NCI-H82 treated with DMSO at 0.1 percent for 48 hours (cell line): ENCODE results near the gene ILDR1.
"Not testable (repeated sequence)": the region's sequence is repeated elsewhere in the genome, so short reads cannot be mapped to it uniquely, and the experiment has no call there.

Experiments
- DNase-seq: peaks from one replicate; lab custom pipeline; 2025; ENCODE audit not compliant: unreplicated experiment; lab: John Stamatoyannopoulos, UW

ILDR1 gene

DNA sequence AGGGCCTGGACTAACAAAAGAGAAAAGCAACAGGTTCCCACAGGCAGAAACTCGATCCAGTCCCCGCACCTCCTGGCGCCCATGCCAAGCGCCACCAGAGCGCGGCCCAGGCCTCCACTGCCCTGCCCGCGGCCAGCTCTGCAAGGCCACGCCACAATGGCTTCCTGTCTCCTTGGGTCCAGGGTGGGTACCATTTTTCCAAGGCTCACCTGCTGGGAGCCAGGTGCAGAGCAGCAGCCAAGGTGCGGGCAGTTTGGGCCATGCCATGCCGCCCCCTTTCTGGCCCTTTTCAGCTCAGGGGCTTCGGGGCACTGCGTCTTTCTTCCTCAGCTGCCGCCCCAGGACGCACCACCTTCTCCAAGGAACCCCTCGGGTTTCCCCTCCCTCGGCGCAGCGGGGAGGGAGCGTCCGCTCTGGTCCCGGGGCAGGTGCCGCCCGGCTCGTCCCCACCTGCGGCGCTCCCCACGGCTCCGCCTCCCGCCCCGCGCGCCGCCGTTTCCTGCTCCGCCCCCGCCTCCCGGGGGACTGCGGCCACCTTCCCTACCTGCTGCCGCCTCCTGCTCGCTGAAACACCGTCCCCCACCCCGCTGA lies at the start of gene ILDR1:
TSS of gene ILDR1 (minus strand) at position 437 of the 591 bp plus-strand sequence. CDS start at position 267, 170 bp downstream.
- DNase-seq, result no peak

GRCh38 chr3:122067588-122068240 lies 45.7 kb upstream of the ILDR1 start:
- DNase-seq, result no peak

DNA sequence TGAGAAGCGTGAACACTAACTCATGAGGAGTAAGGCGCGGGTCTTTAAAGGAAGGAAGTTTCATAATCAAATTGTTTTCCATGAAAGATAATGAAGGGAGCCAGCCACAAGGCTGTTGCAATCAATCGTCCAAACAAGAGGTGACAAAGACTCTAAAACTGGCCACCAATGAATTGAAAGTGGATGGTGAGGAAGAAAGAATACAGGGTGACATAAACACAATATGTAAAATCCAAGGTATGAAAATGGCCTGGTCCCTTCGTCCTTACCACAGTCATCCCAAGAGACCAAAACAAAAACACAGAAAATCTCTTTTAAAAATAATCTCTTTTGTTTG lies 45.1 kb upstream of the ILDR1 start:
- DNase-seq, result no peak

GRCh38 chr3:122066331-122067213 lies 44.5 kb upstream of the ILDR1 start:
- no peak for DNase-seq

- no peak for DNase-seq
Measured at GRCh38 chr3:122064326-122064725, 42.3 kb upstream of the ILDR1 start.

DNA sequence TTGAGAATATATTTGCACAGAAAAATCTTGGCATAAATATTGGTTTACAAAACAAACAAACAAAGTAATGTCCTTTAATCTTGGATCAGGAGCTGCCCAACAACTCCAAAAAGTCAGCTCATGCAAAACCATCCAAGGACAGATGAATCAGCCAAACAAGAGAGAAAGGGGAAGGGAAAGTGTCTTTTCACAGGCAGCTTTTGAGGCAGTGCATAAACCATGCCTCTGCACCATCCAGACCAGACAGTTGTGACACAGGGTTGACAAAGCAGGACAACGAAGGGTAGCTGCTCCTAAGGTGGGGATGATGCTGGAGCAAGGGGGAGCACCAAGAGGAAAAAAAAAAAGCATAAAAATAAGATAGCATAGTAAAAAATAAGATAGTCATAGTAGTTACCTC lies 41.9 kb upstream of the ILDR1 start:
- no peak for DNase-seq

GRCh38 chr3:122060040-122060698 lies 38.1 kb upstream of the ILDR1 start:
- no peak for DNase-seq

DNA sequence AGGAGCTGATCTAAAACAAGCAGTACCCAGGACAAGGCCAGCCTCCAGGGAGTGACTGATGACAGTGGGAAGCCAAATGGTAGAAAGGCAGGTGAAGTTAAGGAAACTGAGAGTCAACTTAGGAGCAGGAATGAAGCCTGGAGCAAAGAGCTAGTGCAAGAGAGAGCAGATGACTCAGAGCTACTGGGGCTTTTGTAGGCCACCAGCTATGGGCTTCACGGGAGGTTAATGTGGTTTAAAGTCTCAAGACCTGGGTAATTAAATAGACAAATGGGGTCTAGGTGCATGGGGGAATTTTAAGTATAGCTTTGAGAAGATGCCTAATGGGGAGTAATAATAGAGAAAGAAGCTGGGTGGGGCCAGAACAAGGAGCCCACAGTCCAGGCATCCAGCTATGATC lies 36.2 kb upstream of the ILDR1 start:
- DNase-seq, result no peak

DNA sequence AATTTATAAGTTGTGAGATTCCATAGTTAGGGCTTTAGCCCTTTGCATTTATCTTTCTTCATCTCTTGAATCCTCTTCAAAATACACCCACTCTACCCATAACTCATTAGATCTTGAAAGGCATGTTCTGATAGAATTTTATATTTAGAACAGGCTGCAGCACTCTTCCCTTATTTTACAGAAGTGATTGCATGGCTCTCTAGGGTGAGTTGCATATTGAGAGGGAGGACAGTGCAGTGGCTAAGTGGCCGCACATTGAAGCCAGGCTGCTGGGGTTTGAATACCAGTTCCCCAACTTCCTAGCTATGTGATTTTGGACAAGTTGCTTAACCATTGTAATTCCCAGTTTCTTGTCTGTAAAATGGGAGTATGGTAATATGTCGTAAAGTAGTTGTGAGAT lies 35.6 kb upstream of the ILDR1 start:
- DNase-seq, result no peak

DNA sequence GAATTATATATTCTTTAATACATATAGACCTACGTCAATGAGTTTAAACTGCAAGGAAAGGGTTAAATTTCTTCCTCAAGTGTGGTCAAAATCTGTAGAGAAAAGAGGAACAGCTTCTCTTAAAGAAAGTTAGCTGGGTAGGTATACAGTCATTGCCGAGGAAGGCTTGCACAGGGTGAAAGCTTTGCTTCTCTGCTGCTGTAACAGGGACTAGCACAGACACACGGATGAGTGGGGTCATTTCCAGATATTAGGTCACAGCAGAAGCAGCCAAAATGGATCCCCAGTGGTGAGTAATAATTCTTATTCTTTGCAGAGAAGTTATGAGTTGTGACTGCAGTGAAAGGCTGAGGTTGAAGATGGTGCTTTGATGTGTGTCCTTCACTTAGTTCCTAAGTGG lies 33.2 kb upstream of the ILDR1 start, which contains the start of gene CD86:
TSS of gene CD86 (plus strand) at position 148 of the 400 bp plus-strand sequence. CDS start at position 276, 128 bp downstream.
- no peak for DNase-seq

DNA sequence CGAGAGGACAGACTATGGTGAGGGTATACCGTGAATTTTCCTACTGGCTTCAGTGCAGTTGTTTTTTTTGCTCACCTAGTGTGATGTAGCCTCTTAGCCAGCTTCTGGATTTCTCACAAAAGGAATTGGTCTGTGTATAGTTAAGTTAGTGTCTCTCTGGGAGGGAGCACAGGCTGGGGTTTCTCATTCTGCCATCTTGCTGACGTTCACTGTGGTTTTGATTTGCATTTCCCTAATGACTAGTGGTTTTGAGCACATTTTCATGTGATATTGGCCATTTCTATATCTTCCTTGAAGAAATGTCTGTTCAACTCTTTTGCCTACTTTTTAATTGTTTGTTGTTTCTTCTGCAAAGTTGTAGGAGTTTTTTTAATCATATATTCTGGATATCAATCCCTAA lies 30.9 kb upstream of the ILDR1 start:
- DNase-seq, result no peak

DNA sequence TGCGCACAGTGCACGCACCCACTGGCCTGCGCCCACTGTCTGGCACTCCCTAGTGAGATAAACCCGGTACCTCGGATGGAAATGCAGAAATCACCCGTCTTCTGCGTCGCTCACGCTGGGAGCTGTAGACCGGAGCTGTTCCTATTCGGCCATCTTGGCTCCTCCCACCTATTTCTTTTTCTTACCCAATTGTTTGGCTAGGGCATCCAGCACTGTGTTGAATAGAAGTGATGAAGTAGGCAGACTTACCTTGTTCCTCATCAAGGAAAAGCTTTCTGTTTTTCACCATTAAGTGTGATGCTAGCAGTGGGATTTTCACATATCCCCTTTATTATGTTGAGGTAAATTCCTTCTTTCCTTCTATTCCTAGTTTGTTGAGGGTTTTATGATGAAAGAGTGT lies 25.7 kb upstream of the ILDR1 start:
- not testable (repeated sequence) for DNase-seq

GRCh38 chr3:122047296-122047695 lies 25.2 kb upstream of the ILDR1 start:
- not testable (repeated sequence) for DNase-seq

DNA sequence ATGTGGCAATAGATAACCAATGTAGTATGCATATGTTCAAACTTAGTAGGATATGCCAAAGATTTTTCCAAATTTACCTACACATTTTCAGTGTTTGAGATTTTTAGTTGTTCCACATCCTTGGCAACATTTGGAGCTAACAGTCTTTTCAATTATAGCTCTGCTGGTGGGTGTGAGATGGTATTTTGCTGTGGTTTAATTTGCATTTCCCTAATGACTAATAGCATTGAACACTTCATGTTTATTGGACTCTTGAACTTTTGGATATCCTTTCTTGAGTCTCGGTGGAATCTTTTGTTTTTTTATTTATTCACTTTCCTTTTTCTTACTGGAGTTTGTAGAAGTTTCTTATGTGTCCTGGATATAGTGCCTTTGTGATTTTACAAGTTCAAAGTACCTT lies 11.0 kb upstream of the ILDR1 start:
- DNase-seq, result no peak

- DNase-seq, result no peak
Measured at GRCh38 chr3:122032531-122032930, 10.5 kb upstream of the ILDR1 start.

GRCh38 chr3:122031123-122031468 lies 9.0 kb upstream of the ILDR1 start:
- no peak for DNase-seq

DNA sequence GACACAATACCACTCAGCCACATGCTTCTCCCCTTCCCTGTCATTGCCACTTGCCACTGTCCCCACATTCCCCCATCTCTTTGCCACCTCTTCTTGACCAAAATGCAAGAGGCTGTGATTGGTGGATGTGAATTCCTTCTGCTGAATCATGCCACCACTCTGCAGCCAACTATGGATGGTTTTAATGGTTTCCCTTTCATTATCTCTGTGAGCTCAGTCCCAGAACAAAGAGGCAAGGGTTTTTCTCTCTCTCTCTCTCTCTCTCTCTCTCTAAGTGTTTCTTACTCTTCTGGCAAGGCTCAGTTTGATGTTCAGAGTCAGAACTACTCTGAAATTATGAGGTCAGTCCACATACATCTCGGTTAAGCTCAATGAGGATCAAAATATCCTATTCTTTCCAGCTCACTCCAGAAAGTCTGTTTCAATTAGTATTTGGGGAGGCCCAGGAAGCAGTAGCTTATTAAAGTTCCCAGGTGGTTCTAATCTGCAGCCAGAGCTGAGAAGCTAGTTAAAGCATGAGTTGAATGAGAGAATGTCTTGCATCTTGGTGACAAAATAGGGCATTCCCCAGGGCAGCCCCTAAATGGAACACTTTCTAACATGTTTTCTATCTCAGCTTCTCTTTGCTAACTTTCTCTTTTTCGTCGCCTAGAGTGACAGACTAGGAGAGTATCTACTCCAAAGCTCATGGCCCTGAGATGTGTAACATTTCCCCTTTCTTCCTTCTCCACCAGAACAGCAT lies 8.5 kb upstream of the ILDR1 start:
- no peak for DNase-seq

DNA sequence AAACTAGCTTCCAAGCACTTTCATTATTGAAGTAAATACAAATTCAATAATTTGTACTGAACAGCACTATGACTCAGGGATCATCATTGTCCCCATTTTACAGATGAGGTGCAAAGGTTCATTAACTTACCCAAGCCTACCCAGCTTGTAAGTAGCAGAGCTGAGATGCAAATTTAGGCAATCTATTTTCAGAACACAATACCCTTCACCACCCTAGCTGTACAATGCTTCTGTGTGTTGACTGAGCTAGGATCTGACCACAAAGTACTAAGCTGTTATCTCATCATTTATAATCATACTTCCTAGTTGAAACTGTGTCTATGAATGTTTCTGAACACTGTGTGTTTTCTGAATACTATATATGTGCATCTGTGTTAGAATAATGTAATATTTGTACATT lies 3.2 kb upstream of the ILDR1 start:
- DNase-seq, result no peak

GRCh38 chr3:122024800-122025199 lies 2.8 kb upstream of the ILDR1 start:
- DNase-seq, result no peak

DNA sequence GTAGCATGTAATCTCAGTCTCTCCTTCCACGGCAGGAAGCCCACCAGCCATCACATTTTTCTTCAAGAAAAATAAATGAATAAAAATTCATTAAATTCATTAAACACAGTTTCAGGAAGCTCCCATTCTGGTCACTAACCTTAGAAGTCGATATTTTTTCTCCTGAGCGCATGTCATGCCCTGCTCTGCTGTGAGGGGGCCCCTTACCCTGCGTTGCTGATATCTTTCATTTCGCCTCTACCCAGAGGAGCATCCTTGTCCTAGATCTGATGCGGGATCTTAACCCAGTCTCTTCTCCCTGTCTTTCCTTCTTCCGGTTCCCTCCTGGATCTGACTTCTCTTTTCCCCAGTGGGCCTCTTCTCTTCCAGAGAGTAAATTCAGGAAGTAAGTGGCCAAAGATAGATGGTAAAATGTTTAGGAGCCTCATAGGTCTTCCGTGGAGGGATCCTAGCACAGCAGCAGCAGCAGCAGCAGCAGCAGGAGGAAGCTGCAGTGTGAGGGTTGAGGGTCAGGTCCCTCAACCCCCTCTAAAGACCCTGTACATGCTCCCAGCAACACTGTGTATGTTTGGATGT lies 1.4 kb upstream of the ILDR1 start:
- DNase-seq, result no peak

DNA sequence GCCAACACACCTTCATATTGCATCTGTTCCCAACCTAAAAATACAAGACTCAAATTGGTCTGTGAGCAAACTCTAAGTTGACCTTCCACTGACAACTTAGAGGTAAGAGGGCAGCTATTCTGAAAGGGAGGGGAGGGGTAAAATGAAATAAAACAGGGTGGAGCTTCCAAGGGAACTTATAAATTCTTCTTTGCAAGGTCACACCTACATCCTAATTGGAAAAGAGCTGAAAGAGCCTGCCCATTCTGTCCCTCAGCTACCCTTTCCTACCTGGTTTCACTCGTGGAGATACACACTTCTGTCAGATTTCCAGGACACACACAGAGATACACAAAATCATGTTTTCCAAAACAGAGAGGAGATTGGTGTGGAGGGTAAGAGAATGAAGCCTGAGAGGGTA lies 1.0 kb downstream of the ILDR1 start:
- no peak for DNase-seq
